GM12878 (cell line): ENCODE results near the gene PLEKHN1.

Experiments
- BCL11A ChIP-seq: IDR thresholded peaks from 2 replicates; pipeline ENCODE4 v1.6.1; 2011; ENCODE audit warnings: low read depth, low read length
- CHD2 ChIP-seq: IDR thresholded peaks from 2 replicates; pipeline ENCODE4 v1.6.1; 2011; ENCODE audit warnings: low read depth, low read length, improper control_type of control experiment, borderline replicate concordance
- GABPA ChIP-seq: IDR thresholded peaks from 2 replicates; pipeline ENCODE4 v1.6.1; 2014; ENCODE audit warnings: antibody characterized with exemption, low read depth, mild to moderate bottlenecking, inconsistent platforms
- MAX ChIP-seq: IDR thresholded peaks from 2 replicates; pipeline ENCODE4 v1.6.1; 2012; ENCODE audit warnings: low read depth, low read length, improper control_type of control experiment
- NKRF ChIP-seq: fragments of 450-650 bp; conservative IDR thresholded peaks from 2 replicates; pipeline ENCODE4 v1.6.1; 2017; ENCODE audit warnings: mild to moderate bottlenecking, moderate library complexity
- NRF1 ChIP-seq: conservative IDR thresholded peaks from 2 replicates; pipeline ENCODE4 v1.6.1; 2011; ENCODE audit warnings: mild to moderate bottlenecking, low read depth, low read length, improper control_type of control experiment
- POLR2A ChIP-seq: IDR thresholded peaks from 2 replicates; pipeline ENCODE4 v1.6.1; 2011; ENCODE audit warnings: low read depth, mild to moderate bottlenecking, low read length
- RAD21 ChIP-seq: IDR thresholded peaks from 2 replicates; pipeline ENCODE4 v1.6.1; 2011; ENCODE audit warnings: mild to moderate bottlenecking, low read depth, low read length, moderate library complexity; ENCODE audit not compliant: insufficient read depth
- SMAD5 ChIP-seq: IDR thresholded peaks from 2 replicates; pipeline ENCODE4 v1.6.1; 2016; ENCODE audit warnings: antibody characterized with exemption, low read depth
- SP1 ChIP-seq: IDR thresholded peaks from one replicate; pipeline ENCODE4 v1.6.1; 2011; ENCODE audit warnings: low read depth, low read length
- SPI1 ChIP-seq: IDR thresholded peaks from 2 replicates; pipeline ENCODE4 v1.6.1; 2011; ENCODE audit warnings: low read depth, mild to moderate bottlenecking, low read length, moderate library complexity, borderline replicate concordance; ENCODE audit not compliant: insufficient read depth
- STAT3 ChIP-seq: IDR thresholded peaks from 2 replicates; pipeline ENCODE4 v1.6.1; 2011; ENCODE audit warnings: low read depth, low read length, improper control_type of control experiment
- TF ChIP-seq, protein P1 (sequence below), 3 experiments: IDR thresholded peaks in 2 of 3; conservative IDR thresholded peaks in 1 of 3; 2 replicates each; pipeline ENCODE4 v1.5.1; 2011; ENCODE audit warnings: low read depth in 3 of 3, low read length in 3 of 3, mild to moderate bottlenecking in 3 of 3, control low read depth in 2 of 3, moderate library complexity in 2 of 3, inconsistent platforms in 1 of 3, mixed read lengths in 1 of 3; ENCODE audit not compliant: control insufficient read depth in 2 of 3, insufficient read depth in 1 of 3; ENCODE audit errors: extremely low read depth in 1 of 3
- TF ChIP-seq, protein P2 (sequence below): IDR thresholded peaks from 2 replicates; pipeline ENCODE4 v1.6.1; 2012; ENCODE audit warnings: mild to moderate bottlenecking, low read depth, low read length

- TF ChIP-seq, protein P1, sequence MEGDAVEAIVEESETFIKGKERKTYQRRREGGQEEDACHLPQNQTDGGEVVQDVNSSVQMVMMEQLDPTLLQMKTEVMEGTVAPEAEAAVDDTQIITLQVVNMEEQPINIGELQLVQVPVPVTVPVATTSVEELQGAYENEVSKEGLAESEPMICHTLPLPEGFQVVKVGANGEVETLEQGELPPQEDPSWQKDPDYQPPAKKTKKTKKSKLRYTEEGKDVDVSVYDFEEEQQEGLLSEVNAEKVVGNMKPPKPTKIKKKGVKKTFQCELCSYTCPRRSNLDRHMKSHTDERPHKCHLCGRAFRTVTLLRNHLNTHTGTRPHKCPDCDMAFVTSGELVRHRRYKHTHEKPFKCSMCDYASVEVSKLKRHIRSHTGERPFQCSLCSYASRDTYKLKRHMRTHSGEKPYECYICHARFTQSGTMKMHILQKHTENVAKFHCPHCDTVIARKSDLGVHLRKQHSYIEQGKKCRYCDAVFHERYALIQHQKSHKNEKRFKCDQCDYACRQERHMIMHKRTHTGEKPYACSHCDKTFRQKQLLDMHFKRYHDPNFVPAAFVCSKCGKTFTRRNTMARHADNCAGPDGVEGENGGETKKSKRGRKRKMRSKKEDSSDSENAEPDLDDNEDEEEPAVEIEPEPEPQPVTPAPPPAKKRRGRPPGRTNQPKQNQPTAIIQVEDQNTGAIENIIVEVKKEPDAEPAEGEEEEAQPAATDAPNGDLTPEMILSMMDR (IDR thresholded peaks at IDR 0.05 in 2 of 3, conservative IDR thresholded peaks at IDR 0.05 in 1 of 3; ENCODE audit: control insufficient read depth in 2 of 3, extremely low read depth in 1 of 3, insufficient read depth in 1 of 3, low read depth in 3 of 3, low read length in 3 of 3) = no peak
- TF ChIP-seq POLR2A (peak; percentile 29; the same call in 1 of the 2 replicates), CHD2 (no peak), STAT3 (no peak), SMAD5 (no peak), RAD21 (no peak), GABPA (no peak), NRF1 (no peak), SP1 (no peak), NKRF (no peak), SPI1 (no peak), BCL11A (no peak), MAX (no peak)
- TF ChIP-seq, protein P2, sequence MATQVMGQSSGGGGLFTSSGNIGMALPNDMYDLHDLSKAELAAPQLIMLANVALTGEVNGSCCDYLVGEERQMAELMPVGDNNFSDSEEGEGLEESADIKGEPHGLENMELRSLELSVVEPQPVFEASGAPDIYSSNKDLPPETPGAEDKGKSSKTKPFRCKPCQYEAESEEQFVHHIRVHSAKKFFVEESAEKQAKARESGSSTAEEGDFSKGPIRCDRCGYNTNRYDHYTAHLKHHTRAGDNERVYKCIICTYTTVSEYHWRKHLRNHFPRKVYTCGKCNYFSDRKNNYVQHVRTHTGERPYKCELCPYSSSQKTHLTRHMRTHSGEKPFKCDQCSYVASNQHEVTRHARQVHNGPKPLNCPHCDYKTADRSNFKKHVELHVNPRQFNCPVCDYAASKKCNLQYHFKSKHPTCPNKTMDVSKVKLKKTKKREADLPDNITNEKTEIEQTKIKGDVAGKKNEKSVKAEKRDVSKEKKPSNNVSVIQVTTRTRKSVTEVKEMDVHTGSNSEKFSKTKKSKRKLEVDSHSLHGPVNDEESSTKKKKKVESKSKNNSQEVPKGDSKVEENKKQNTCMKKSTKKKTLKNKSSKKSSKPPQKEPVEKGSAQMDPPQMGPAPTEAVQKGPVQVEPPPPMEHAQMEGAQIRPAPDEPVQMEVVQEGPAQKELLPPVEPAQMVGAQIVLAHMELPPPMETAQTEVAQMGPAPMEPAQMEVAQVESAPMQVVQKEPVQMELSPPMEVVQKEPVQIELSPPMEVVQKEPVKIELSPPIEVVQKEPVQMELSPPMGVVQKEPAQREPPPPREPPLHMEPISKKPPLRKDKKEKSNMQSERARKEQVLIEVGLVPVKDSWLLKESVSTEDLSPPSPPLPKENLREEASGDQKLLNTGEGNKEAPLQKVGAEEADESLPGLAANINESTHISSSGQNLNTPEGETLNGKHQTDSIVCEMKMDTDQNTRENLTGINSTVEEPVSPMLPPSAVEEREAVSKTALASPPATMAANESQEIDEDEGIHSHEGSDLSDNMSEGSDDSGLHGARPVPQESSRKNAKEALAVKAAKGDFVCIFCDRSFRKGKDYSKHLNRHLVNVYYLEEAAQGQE = no peak
These were observed 47.8 kb downstream of the PLEKHN1 start for GRCh38 chr1:1013922-1014648.
